ENCODE results near the gene MARCHF5. TPM values are rescaled to one million over a fixed set of nuclear protein-coding genes. Genes with fewer than 3 reads are reported as not detected.

The MARCHF5 gene
- total and polyA plus RNA-seq, 10 of the 15 experiments (the other 5 are each of a cell fraction or from before 2014, with no cell fraction given), result 4.8 to 46.8 (median 19.0) TPM

- CTCF ChIA-PET, result interaction anchor here (0.6 kb wide), 1 partner anchor 132 kb away, joined by 3 read pairs; no protein-coding TSS in a partner anchor
- Histone ChIP-seq H3K27me3 (replicated peaks in 1 of 2; ENCODE audit: control insufficient read depth in 2 of 2, insufficient read depth in 2 of 2, low read length in 1 of 2) (no peaks in the 10 kb centered on the region), H3K4me1 (ENCODE audit: control insufficient read depth, insufficient read depth, low read length) (no peaks in the 10 kb centered on the region), H3K27ac (ENCODE audit: control insufficient read depth, insufficient read depth) (no peak overlapping the region), H3K9ac (ENCODE audit: control insufficient read depth, insufficient read depth, low read length) (no peak overlapping the region), H3K79me2 (ENCODE audit: control insufficient read depth, insufficient read depth, low read length) (no peaks in the 10 kb centered on the region), H4K20me1 (ENCODE audit: control insufficient read depth, insufficient read depth) (no peaks in the 10 kb centered on the region), H3K36me3 (ENCODE audit: control insufficient read depth in 2 of 2, insufficient read depth in 2 of 2, low read length in 1 of 2) (peaks cover 0 to 3% of the 10 kb centered on the region in 2 experiments; a peak in 2 of 4 replicates), H3K4me3 (no peak overlapping the region), H3K4me2 (ENCODE audit: control insufficient read depth, insufficient read depth) (no peak overlapping the region), H2AFZ (ENCODE audit: control insufficient read depth, low read depth, low read length) (no peak overlapping the region), H3K9me3 (replicated peaks; ENCODE audit: control insufficient read depth, insufficient read depth, low read length) (no peaks in the 10 kb centered on the region)
- FAIRE-seq, result no peak
- WGBS (ENCODE audit: insufficient coverage, insufficient replicate concordance, low lambda C conversion rate, missing lambda C conversion rate), result 75% methylated on average over 4 of the region's 4 CpGs
- RAD21 ChIA-PET (ENCODE audit: unreplicated experiment), result no interaction called here
- in situ Hi-C loops (cut with MboI) (no loop called here), intact Hi-C loops (cut with micrococcal nuclease; ENCODE audit: unreplicated experiment) (no loop called here)
- POLR2A ChIA-PET, result no interaction called here
- BruUV-seq (replicated peaks), result no TSS peak
- no peak for DNase-seq (ENCODE audit: low read depth, low spot score)
- ATAC-seq, result no peak
- TF ChIP-seq RFX5 (IDR thresholded peaks at IDR 0.05; ENCODE audit: low read depth, low read length), result no peak
- no peak for TF ChIP-seq NR2F1 (conservative IDR thresholded peaks at IDR 0.05)
- TF ChIP-seq SMAD1 (IDR thresholded peaks at IDR 0.05; ENCODE audit: low read depth, partially characterized antibody), result no peak
- TF ChIP-seq POLR2AphosphoS5 (IDR thresholded peaks at IDR 0.05; ENCODE audit: low read length), result no peak
- no peak for TF ChIP-seq LARP7 (IDR thresholded peaks at IDR 0.05)
- no peak for TF ChIP-seq NFXL1 (IDR thresholded peaks at IDR 0.05; ENCODE audit: borderline replicate concordance)
- no peak for TF ChIP-seq JUND (IDR thresholded peaks at IDR 0.05; ENCODE audit: low read depth, low read length)
- no peak for TF ChIP-seq IRF3 (IDR thresholded peaks at IDR 0.05)
- TF ChIP-seq FOS (IDR thresholded peaks at IDR 0.05; ENCODE audit: borderline replicate concordance, extremely low read depth, insufficient read length), result no peak
- SMC1A ChIA-PET (ENCODE audit: uncharacterized antibody, unreplicated experiment), result interaction anchor here (0.7 to 1.1 kb wide), 2 partner anchors 20 to 59 kb away, joined by 3 to 4 read pairs; no protein-coding TSS in a partner anchor
These were observed 63.6 kb downstream of the MARCHF5 start for GRCh38 chr10:92354587-92354986.

All from GM12878 (cell line).